GM10248 (cell line): ENCODE results near the gene SERINC2.

ENCODE experiments used
- CTCF ChIA-PET: fragments of 300-600 bp; sonication (Branson Sonifier 250); formaldehyde crosslinking; extraction: SDS; loops from one replicate; lab custom pipeline; 2021; ENCODE audit warnings: antibody characterized with exemption; lab: Yijun Ruan, JAX
- POLR2A ChIA-PET: fragments of 350-650 bp; sonication (Branson Sonifier 250); formaldehyde crosslinking; extraction: SDS; loops from one replicate; lab custom pipeline; 2020; ENCODE audit warnings: antibody characterized with exemption; lab: Yijun Ruan, JAX
- DNase-seq: peaks from one replicate; pipeline ENCODE4 v3.0.0; 2012; ENCODE audit errors: extremely low spot score
- CTCF ChIP-seq: IDR thresholded peaks from 2 replicates; pipeline ENCODE4 v1.5.1; 2012; ENCODE audit warnings: mild to moderate bottlenecking, low read depth; ENCODE audit errors: extremely low read depth, missing control alignments, control extremely low read depth

SERINC2 gene

GRCh38 chr1:31483012-31483946, 70.3 kb downstream of the SERINC2 start:
- ChIA-PET POLR2A (no interaction called here), CTCF (interaction anchor here (2.2 kb wide), 1 partner anchor 66 kb away, joined by 6 read pairs; no protein-coding TSS in a partner anchor)
- no peak for TF ChIP-seq CTCF
- DNase-seq: peak; percentile 59
